ENCODE results near the gene PPA1. TPM values are rescaled to one million over a fixed set of nuclear protein-coding genes. Genes with fewer than 3 reads are reported as not detected.
"Not testable (repeated sequence)": the region's sequence is repeated elsewhere in the genome, so short reads cannot be mapped to it uniquely, and the experiment has no call there.

PPA1 gene
- total RNA-seq, 1 experiment from 2014 or later, result 351 TPM

- no peak for DNase-seq (ENCODE audit: low spot score)
Observed at GRCh38 chr10:70250961-70251680, 17.9 kb upstream of the PPA1 start.

GRCh38 chr10:70247360-70247759 lies 14.1 kb upstream of the PPA1 start:
- intact Hi-C loops (cut with micrococcal nuclease; ENCODE audit: unreplicated experiment), result no loop called here
- Histone ChIP-seq H3K4me1 (ENCODE audit: insufficient read depth, low read length, poor library complexity, severe bottlenecking) (no peaks in the 10 kb centered on the region), H3K27me3 (replicated peaks; ENCODE audit: insufficient read depth, low read depth, low read length, poor library complexity) (no peaks in the 10 kb centered on the region), H3K4me3 (ENCODE audit: low read depth, low read length, poor library complexity, severe bottlenecking) (no peak overlapping the region), H3K27ac (ENCODE audit: low read depth, low read length, poor library complexity, severe bottlenecking) (no peak overlapping the region), H3K36me3 (ENCODE audit: insufficient read depth, low read length, poor library complexity, severe bottlenecking) (no peaks in the 10 kb centered on the region), H3K9me3 (ENCODE audit: low read depth, low read length, poor library complexity, severe bottlenecking) (no peaks in the 10 kb centered on the region)
- TF ChIP-seq EZH2 (IDR thresholded peaks at IDR 0.05; ENCODE audit: borderline replicate concordance, low read depth, low read length, poor library complexity, severe bottlenecking) (no peak), CTCF (conservative IDR thresholded peaks at IDR 0.05; ENCODE audit: low read depth, low read length) (no peak)
- POLR2A ChIA-PET (ENCODE audit: low non-redundant PET), result no interaction called here
- CTCF ChIA-PET, result no interaction called here
- BruUV-seq (replicated peaks), result no TSS peak
- DNase-seq (ENCODE audit: low spot score), result no peak

More at GRCh38 chr10:70250961-70251680, 17.9 kb upstream of the PPA1 start:
- Histone ChIP-seq H3K4me3 (ENCODE audit: low read depth, low read length, poor library complexity, severe bottlenecking) (no peak overlapping the region), H3K27ac (ENCODE audit: low read depth, low read length, poor library complexity, severe bottlenecking) (no peak overlapping the region), H3K4me1 (ENCODE audit: insufficient read depth, low read length, poor library complexity, severe bottlenecking) (no peaks in the 10 kb centered on the region), H3K9me3 (ENCODE audit: low read depth, low read length, poor library complexity, severe bottlenecking) (no peaks in the 10 kb centered on the region), H3K36me3 (ENCODE audit: insufficient read depth, low read length, poor library complexity, severe bottlenecking) (no peaks in the 10 kb centered on the region), H3K27me3 (replicated peaks; ENCODE audit: insufficient read depth, low read depth, low read length, poor library complexity) (no peaks in the 10 kb centered on the region)
- intact Hi-C loops (cut with micrococcal nuclease; ENCODE audit: unreplicated experiment), result no loop called here
- TF ChIP-seq CTCF (conservative IDR thresholded peaks at IDR 0.05; ENCODE audit: low read depth, low read length) (no peak), EZH2 (IDR thresholded peaks at IDR 0.05; ENCODE audit: borderline replicate concordance, low read depth, low read length, poor library complexity, severe bottlenecking) (no peak)
- ChIA-PET POLR2A (ENCODE audit: low non-redundant PET) (no interaction called here), CTCF (no interaction called here)
- BruUV-seq (replicated peaks), result no TSS peak

GRCh38 chr10:70241081-70241480 lies 7.9 kb upstream of the PPA1 start:
- Histone ChIP-seq H3K27ac (ENCODE audit: low read depth, low read length, poor library complexity, severe bottlenecking) (no peak overlapping the region), H3K9me3 (ENCODE audit: low read depth, low read length, poor library complexity, severe bottlenecking) (no peaks in the 10 kb centered on the region), H3K27me3 (replicated peaks; ENCODE audit: insufficient read depth, low read depth, low read length, poor library complexity) (no peaks in the 10 kb centered on the region), H3K36me3 (ENCODE audit: insufficient read depth, low read length, poor library complexity, severe bottlenecking) (no peaks in the 10 kb centered on the region), H3K4me3 (ENCODE audit: low read depth, low read length, poor library complexity, severe bottlenecking) (no peak overlapping the region), H3K4me1 (ENCODE audit: insufficient read depth, low read length, poor library complexity, severe bottlenecking) (no peaks in the 10 kb centered on the region)
- TF ChIP-seq EZH2 (IDR thresholded peaks at IDR 0.05; ENCODE audit: borderline replicate concordance, low read depth, low read length, poor library complexity, severe bottlenecking) (no peak), CTCF (conservative IDR thresholded peaks at IDR 0.05; ENCODE audit: low read depth, low read length) (no peak)
- ChIA-PET CTCF (interaction anchor here (0.6 kb wide), 1 partner anchor 20 kb away, joined by 3 read pairs; no protein-coding TSS in a partner anchor), POLR2A (ENCODE audit: low non-redundant PET) (no interaction called here)
- BruUV-seq (replicated peaks), result no TSS peak
- intact Hi-C loops (cut with micrococcal nuclease; ENCODE audit: unreplicated experiment), result no loop called here
- no peak for DNase-seq (ENCODE audit: low spot score)

- H3K9me3 ChIP-seq (ENCODE audit: low read depth, low read length, poor library complexity, severe bottlenecking); CTCF ChIA-PET; H3K4me3 ChIP-seq (ENCODE audit: low read depth, low read length, poor library complexity, severe bottlenecking); intact Hi-C loops (cut with micrococcal nuclease; ENCODE audit: unreplicated experiment); DNase-seq (ENCODE audit: low spot score); H3K27ac ChIP-seq (ENCODE audit: low read depth, low read length, poor library complexity, severe bottlenecking); POLR2A ChIA-PET (ENCODE audit: low non-redundant PET); BruUV-seq (replicated peaks); H3K4me1 ChIP-seq (ENCODE audit: insufficient read depth, low read length, poor library complexity, severe bottlenecking); H3K36me3 ChIP-seq (ENCODE audit: insufficient read depth, low read length, poor library complexity, severe bottlenecking); H3K27me3 ChIP-seq (replicated peaks; ENCODE audit: insufficient read depth, low read depth, low read length, poor library complexity): not testable (repeated sequence)
Observed at GRCh38 chr10:70239986-70240385, 6.8 kb upstream of the PPA1 start.

GRCh38 chr10:70239077-70239976 lies 6.1 kb upstream of the PPA1 start:
- POLR2A ChIA-PET (ENCODE audit: low non-redundant PET); H3K4me3 ChIP-seq (ENCODE audit: low read depth, low read length, poor library complexity, severe bottlenecking); CTCF ChIA-PET; H3K27me3 ChIP-seq (replicated peaks; ENCODE audit: insufficient read depth, low read depth, low read length, poor library complexity); DNase-seq (ENCODE audit: low spot score); intact Hi-C loops (cut with micrococcal nuclease; ENCODE audit: unreplicated experiment); H3K9me3 ChIP-seq (ENCODE audit: low read depth, low read length, poor library complexity, severe bottlenecking); H3K36me3 ChIP-seq (ENCODE audit: insufficient read depth, low read length, poor library complexity, severe bottlenecking); H3K27ac ChIP-seq (ENCODE audit: low read depth, low read length, poor library complexity, severe bottlenecking); BruUV-seq (replicated peaks); H3K4me1 ChIP-seq (ENCODE audit: insufficient read depth, low read length, poor library complexity, severe bottlenecking): not testable (repeated sequence)

Data from A673 (cell line).